ENCODE results near the gene NEUROG1.

NEUROG1 gene

GRCh38 chr5:135491552-135492318 lies 44.0 kb downstream of the NEUROG1 start:
- no peak for ATAC-seq

GRCh38 chr5:135491038-135491551 lies 44.7 kb downstream of the NEUROG1 start:
- no peak for ATAC-seq

GRCh38 chr5:135490245-135491037 lies 45.3 kb downstream of the NEUROG1 start:
- ATAC-seq, result no peak

- ATAC-seq, result no peak
These were observed 46.1 kb downstream of the NEUROG1 start for GRCh38 chr5:135489466-135490244.

GRCh38 chr5:135488727-135489465 lies 46.9 kb downstream of the NEUROG1 start:
- ATAC-seq, result no peak

- ATAC-seq, result no peak
These were observed 47.8 kb downstream of the NEUROG1 start for GRCh38 chr5:135487839-135488514.

GRCh38 chr5:135487037-135487395 lies 48.7 kb downstream of the NEUROG1 start:
- no peak for ATAC-seq

GRCh38 chr5:135486131-135487036 lies 49.4 kb downstream of the NEUROG1 start:
- no peak for ATAC-seq

GRCh38 chr5:135484674-135485086 lies 51.1 kb downstream of the NEUROG1 start:
- ATAC-seq, result no peak
